ENCODE results near the gene ADNP. TPM values are rescaled to one million over a fixed set of nuclear protein-coding genes. Genes with fewer than 3 reads are reported as not detected.

ADNP gene
- total RNA-seq, 4 donors from 2014 or later, result 51.4 to 67.2 (median 55.4) TPM

DNA sequence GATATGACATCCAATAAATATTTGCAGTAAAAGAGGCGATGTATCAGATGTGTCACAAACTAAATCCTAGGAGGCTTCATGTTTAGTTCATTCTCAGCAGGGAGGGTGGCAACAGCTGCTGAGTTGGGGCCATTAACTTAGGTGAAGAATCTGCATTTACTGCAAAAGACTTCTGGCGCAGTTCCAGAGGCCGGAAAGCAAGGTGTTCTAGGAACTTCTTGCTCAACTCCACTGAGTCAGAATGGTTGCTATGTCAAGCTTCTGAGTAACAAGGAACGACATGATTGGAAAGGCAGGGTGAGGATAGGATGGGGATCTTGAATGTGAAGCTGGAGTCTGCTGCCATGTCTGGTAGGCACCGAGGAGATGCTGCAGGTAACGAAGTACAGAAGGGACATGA is 11.7 kb downstream of the ADNP start:
- Histone ChIP-seq H3K9me3 (no peaks in the 10 kb centered on the region), H3K4me1 (peaks cover 40 to 100% (median 54%) of the 10 kb centered on the region in 3 donors), H3K27ac (peak overlapping the region in 2 of 4 donors; percentile 2 to 46), H3K27me3 (no peaks in the 10 kb centered on the region), H3K36me3 (peaks cover 0 to 5% of the 10 kb centered on the region in 2 donors), H3K4me3 (no peak overlapping the region)
- TF ChIP-seq POLR2A (IDR thresholded peaks at IDR 0.05) (no peak), POLR2AphosphoS5 (IDR thresholded peaks at IDR 0.05) (peak; percentile 79)
- TF ChIP-seq, protein P1, sequence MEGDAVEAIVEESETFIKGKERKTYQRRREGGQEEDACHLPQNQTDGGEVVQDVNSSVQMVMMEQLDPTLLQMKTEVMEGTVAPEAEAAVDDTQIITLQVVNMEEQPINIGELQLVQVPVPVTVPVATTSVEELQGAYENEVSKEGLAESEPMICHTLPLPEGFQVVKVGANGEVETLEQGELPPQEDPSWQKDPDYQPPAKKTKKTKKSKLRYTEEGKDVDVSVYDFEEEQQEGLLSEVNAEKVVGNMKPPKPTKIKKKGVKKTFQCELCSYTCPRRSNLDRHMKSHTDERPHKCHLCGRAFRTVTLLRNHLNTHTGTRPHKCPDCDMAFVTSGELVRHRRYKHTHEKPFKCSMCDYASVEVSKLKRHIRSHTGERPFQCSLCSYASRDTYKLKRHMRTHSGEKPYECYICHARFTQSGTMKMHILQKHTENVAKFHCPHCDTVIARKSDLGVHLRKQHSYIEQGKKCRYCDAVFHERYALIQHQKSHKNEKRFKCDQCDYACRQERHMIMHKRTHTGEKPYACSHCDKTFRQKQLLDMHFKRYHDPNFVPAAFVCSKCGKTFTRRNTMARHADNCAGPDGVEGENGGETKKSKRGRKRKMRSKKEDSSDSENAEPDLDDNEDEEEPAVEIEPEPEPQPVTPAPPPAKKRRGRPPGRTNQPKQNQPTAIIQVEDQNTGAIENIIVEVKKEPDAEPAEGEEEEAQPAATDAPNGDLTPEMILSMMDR (IDR thresholded peaks at IDR 0.05), result no peak
- peak; percentile 62 for ATAC-seq
- WGBS, 2 donors (ENCODE audit: low coverage in 1 of 2), result 68 to 93% methylated on average over 3 to 6 of the region's 6 CpGs

DNA sequence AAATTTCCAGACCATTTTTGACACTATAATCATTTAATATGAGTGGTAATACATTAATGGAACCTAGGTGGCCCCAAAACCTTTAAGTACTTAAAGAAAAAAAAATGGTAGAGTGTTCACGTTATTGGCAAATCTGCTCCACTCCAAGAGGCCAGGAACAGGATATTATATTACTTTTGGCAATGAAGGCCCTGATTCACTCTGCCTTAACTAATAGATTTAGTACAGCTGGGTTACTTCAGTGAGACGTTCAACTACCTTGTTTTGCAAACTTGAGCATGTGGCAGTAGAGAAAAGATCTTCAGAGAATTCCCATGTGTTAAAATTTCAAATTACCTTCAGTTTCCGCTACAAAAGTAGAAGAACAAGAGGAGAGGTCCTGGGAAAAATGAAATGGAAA is 12.8 kb downstream of the ADNP start:
- Histone ChIP-seq H3K27ac (no peak overlapping the region), H3K27me3 (no peaks in the 10 kb centered on the region), H3K4me3 (no peak overlapping the region), H3K4me1 (peaks cover 42 to 100% (median 53%) of the 10 kb centered on the region in 3 donors), H3K36me3 (peaks cover 0 to 3% of the 10 kb centered on the region in 2 donors), H3K9me3 (no peaks in the 10 kb centered on the region)
- 35 to 66% methylated on average over 2 to 3 of the region's 3 CpGs for WGBS, 2 donors (ENCODE audit: low coverage in 1 of 2)
- TF ChIP-seq POLR2A (IDR thresholded peaks at IDR 0.05) (no peak), POLR2AphosphoS5 (IDR thresholded peaks at IDR 0.05) (peak; percentile 29)
- no peak for ATAC-seq

DNA sequence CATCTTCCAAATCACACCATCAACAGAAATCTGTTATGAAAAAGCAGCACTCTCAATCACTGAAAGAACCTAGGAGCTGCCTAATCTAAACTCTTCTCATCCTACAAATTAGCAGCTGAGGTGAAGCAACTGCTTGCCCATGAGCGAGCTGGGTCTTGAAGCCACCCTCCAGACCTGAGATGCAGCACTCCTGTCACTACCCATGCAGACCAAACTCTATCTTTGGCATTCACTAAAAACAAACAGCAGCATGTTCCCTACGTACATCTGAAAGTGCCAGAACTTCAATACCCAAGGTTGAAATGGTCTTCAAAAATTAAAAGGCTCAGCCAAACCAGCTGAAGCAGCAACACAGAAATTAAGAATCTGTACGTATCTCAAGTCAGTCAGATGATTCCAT is 14.3 kb downstream of the ADNP start:
- peak overlapping the region in 3 of 4 donors; percentile 6 to 53 (median 42) for H3K27ac ChIP-seq
- no peak for ATAC-seq
- no peaks in the 10 kb centered on the region for H3K36me3 ChIP-seq
- TF ChIP-seq EP300 (IDR thresholded peaks at IDR 0.05), result no peak
- no peak for TF ChIP-seq POLR2A (IDR thresholded peaks at IDR 0.05)
- no peak for TF ChIP-seq POLR2AphosphoS5 (IDR thresholded peaks at IDR 0.05)
- TF ChIP-seq, protein P1 (IDR thresholded peaks at IDR 0.05), result no peak
- H3K4me3 ChIP-seq, result no peak overlapping the region
- WGBS, 2 donors (ENCODE audit: low coverage in 1 of 2), result 56 to 61% methylated on average over 2 to 3 of the region's 3 CpGs
- no peaks in the 10 kb centered on the region for H3K27me3 ChIP-seq
- H3K4me1 ChIP-seq, result peaks cover 42 to 96% (median 50%) of the 10 kb centered on the region in 3 donors
- no peaks in the 10 kb centered on the region for H3K9me3 ChIP-seq

DNA sequence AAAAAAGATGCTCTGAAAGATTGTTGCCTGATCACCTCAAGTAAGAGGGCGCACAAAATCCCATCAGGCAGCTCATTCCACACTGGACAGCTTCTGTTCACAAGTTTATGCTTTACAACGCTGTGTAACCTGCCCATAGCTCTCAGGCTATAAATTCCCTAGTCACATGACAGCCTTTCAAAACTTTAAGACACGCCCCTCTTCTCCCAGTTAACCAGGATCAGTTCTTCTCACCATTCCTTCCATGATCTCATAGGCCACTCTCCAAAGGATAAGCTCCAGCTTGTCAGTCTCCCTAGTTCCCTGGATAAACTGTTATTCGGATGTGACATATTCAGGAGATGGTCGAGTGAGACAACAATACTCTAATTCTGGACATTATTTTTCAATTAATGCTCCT is 15.0 kb downstream of the ADNP start:
- Histone ChIP-seq H3K27ac (peak overlapping the region in 2 of 4 donors; percentile 42 to 53), H3K36me3 (no peaks in the 10 kb centered on the region), H3K4me3 (no peak overlapping the region), H3K4me1 (peaks cover 41 to 96% (median 44%) of the 10 kb centered on the region in 3 donors), H3K9me3 (no peaks in the 10 kb centered on the region), H3K27me3 (no peaks in the 10 kb centered on the region)
- WGBS, 2 donors (ENCODE audit: low coverage in 1 of 2), result 38 to 44% methylated on average over 5 of the region's 5 CpGs
- TF ChIP-seq, protein P1 (IDR thresholded peaks at IDR 0.05), result no peak
- TF ChIP-seq EP300 (IDR thresholded peaks at IDR 0.05) (no peak), POLR2AphosphoS5 (IDR thresholded peaks at IDR 0.05) (peak; percentile 14), POLR2A (IDR thresholded peaks at IDR 0.05) (no peak)
- peak; percentile 55 for ATAC-seq

DNA sequence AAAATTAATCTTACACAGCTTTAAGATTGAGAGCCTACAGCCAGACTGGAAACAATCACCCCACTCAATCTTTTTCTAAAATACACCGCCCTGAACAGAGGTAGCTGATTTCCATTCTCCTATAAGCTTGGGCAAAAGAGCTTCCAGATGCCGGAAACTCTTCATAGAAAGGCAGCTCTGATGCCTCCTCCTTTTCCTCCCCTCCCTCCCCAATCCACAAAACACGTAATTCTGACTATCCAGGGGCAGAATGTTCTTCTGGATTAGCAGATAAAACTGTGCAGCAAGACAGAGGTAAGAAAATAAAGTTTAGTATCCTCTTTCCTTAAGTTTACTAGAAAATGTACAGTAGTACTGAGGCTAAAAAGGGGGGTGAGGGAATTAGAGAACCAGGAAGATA is 15.8 kb downstream of the ADNP start:
- no peaks in the 10 kb centered on the region for H3K27me3 ChIP-seq
- no peak for ATAC-seq
- TF ChIP-seq EP300 (IDR thresholded peaks at IDR 0.05) (no peak), POLR2A (IDR thresholded peaks at IDR 0.05) (no peak)
- peaks cover 32 to 96% (median 44%) of the 10 kb centered on the region in 3 donors for H3K4me1 ChIP-seq
- 29 to 49% methylated on average over 2 to 3 of the region's 3 CpGs for WGBS, 2 donors (ENCODE audit: low coverage in 1 of 2)
- H3K27ac ChIP-seq, result peak overlapping the region in 1 of 4 donors; percentile 42
- H3K9me3 ChIP-seq, result no peaks in the 10 kb centered on the region
- no peak overlapping the region for H3K4me3 ChIP-seq
- no peaks in the 10 kb centered on the region for H3K36me3 ChIP-seq

DNA sequence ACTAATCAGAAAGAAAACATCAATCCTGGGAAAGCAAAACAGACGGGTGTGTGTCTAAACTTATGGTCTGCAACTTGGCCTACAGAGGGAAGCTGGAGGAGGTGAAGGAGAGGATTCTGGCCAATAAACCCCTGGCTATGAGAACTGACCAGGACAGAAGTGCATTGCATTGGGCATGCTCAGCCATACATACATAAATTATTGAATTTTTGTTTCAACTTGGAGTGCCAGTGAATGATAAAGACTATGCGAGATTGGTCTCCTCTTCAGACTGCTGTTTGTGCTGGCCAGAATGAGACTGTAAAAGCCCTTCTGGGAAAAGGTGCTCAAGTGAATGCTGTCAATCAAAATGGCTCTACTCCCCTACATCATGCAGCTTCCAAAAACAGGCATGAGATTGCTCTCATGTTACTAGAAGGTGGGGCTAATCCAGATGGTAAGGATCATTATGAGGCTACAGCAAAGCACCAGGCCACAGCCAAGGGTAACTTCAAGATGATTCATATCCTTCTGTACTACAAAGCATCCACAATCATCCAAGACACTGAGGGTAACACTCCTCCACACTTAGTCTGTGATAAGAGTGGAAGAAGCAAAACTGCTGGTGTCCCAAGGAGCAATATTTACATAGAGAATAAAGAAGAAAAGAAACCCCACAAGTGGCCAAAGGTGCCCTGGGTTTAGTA is 17.4 kb downstream of the ADNP start:
- Histone ChIP-seq H3K4me3 (no peak overlapping the region), H3K4me1 (peaks cover 30 to 91% (median 39%) of the 10 kb centered on the region in 3 donors), H3K27ac (no peak overlapping the region), H3K9me3 (no peaks in the 10 kb centered on the region), H3K36me3 (no peaks in the 10 kb centered on the region), H3K27me3 (no peaks in the 10 kb centered on the region)
- TF ChIP-seq POLR2A (IDR thresholded peaks at IDR 0.05) (no peak), EP300 (IDR thresholded peaks at IDR 0.05) (no peak)
- TF ChIP-seq, protein P1 (IDR thresholded peaks at IDR 0.05), result no peak
- no peak for ATAC-seq
- 51 to 57% methylated on average over 2 of the region's 2 CpGs for WGBS, 2 donors (ENCODE audit: low coverage in 1 of 2)

Measured in gastroesophageal sphincter (tissue), 4 donors.